ENCODE data around the gene ARIH2. TPM values are rescaled to one million over a fixed set of nuclear protein-coding genes. Genes with fewer than 3 reads are reported as not detected.

Gene ARIH2
- total RNA-seq, 4 donors from 2014 or later, result 118 to 176 (median 143) TPM

DNA sequence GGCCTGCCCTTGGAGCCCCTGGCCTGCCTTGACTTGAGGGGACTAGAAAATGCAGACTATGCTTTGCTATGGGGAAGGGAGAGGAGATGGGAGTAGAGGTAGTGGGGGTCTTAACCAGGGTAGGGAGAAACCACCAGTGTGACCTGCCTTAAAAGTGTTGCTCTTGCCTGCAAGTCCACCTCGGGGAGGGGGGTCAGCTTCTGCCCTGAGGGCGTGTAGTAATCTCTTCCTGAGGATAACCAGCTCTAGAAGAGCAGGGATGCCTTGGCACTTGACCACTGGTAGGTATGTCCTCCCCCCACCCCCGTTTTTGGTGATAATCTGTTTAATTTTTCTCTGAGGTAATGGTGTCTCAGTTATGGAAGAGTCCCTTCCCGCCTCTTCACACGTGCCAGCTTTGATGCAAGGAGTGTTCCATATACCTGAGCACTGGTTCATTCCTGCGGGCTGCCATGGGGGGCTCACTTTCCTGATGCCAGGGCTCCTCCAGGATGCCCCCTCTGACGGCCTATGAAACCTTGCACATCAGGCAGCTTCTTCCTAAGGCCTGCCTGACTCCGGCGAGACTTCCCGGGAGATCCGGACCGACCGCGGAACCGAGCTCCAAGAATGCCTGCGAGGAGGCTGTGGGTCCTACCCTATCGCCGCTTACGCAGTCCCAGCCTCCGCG, 70.6 kb downstream of the ARIH2 start:
- Histone ChIP-seq H3K4me1 (peaks cover 27 to 36% of the 10 kb centered on the region in 2 donors), H3K36me3 (peaks cover 0 to 13% of the 10 kb centered on the region in 2 donors), H3K27ac (peak overlapping the region; percentile 72 to 89 (median 84)), H3K4me3 (peak overlapping the region; percentile 79 to 86 (median 84)), H3K9me3 (no peaks in the 10 kb centered on the region), H3K27me3 (no peaks in the 10 kb centered on the region)
- intact Hi-C loops (cut with DNase I; ENCODE audit: low total_unique reads) (no loop called here), in situ Hi-C loops (cut with MboI; ENCODE audit: low sequenced_read_pairs in 4 of 4) (no loop called here)
- ATAC-seq (no peak), DNase-seq (no peak)
- TF ChIP-seq, protein P1, sequence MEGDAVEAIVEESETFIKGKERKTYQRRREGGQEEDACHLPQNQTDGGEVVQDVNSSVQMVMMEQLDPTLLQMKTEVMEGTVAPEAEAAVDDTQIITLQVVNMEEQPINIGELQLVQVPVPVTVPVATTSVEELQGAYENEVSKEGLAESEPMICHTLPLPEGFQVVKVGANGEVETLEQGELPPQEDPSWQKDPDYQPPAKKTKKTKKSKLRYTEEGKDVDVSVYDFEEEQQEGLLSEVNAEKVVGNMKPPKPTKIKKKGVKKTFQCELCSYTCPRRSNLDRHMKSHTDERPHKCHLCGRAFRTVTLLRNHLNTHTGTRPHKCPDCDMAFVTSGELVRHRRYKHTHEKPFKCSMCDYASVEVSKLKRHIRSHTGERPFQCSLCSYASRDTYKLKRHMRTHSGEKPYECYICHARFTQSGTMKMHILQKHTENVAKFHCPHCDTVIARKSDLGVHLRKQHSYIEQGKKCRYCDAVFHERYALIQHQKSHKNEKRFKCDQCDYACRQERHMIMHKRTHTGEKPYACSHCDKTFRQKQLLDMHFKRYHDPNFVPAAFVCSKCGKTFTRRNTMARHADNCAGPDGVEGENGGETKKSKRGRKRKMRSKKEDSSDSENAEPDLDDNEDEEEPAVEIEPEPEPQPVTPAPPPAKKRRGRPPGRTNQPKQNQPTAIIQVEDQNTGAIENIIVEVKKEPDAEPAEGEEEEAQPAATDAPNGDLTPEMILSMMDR (IDR thresholded peaks at IDR 0.05 in 4 of 5, conservative IDR thresholded peaks at IDR 0.05 in 1 of 5), result no peak
- no peak for TF ChIP-seq POLR2A (IDR thresholded peaks at IDR 0.05)

DNA sequence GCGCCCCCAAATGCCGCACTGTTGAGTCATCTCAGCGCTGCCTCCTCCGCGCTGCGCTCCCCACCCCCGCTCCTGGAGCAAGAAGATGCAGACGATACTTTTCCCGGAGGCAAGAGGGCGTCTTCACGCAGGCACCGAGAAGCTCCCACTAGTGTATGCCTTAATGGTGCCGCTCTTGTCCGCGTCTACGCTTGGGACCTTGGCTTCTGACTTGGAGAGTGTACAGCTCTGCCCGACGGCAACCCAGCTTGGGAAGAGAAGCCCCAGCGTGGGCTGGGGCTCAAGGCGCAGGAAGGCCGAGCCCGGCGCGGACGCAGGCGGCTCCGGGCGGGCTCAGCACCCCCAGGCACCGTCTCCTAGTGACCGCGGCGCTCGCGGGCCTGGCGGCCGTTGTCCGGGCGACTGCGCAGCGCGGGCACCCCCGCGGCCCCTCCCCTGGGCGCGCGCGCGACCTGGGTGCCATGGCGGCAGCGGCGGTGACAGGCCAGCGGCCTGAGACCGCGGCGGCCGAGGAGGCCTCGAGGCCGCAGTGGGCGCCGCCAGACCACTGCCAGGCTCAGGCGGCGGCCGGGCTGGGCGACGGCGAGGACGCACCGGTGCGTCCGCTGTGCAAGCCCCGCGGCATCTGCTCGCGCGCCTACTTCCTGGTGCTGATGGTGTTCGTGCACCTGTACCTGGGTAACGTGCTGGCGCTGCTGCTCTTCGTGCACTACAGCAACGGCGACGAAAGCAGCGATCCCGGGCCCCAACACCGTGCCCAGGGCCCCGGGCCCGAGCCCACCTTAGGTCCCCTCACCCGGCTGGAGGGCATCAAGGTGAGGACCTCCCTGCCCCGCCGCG, 71.4 kb downstream of the ARIH2 start, which contains the start of gene P4HTM:
TSS of gene P4HTM (plus strand) at position 446 of the 840 bp plus-strand sequence. CDS start at position 462, 16 bp downstream.
- in situ Hi-C loops (cut with MboI; ENCODE audit: low sequenced_read_pairs in 4 of 4), result no loop called here

DNA sequence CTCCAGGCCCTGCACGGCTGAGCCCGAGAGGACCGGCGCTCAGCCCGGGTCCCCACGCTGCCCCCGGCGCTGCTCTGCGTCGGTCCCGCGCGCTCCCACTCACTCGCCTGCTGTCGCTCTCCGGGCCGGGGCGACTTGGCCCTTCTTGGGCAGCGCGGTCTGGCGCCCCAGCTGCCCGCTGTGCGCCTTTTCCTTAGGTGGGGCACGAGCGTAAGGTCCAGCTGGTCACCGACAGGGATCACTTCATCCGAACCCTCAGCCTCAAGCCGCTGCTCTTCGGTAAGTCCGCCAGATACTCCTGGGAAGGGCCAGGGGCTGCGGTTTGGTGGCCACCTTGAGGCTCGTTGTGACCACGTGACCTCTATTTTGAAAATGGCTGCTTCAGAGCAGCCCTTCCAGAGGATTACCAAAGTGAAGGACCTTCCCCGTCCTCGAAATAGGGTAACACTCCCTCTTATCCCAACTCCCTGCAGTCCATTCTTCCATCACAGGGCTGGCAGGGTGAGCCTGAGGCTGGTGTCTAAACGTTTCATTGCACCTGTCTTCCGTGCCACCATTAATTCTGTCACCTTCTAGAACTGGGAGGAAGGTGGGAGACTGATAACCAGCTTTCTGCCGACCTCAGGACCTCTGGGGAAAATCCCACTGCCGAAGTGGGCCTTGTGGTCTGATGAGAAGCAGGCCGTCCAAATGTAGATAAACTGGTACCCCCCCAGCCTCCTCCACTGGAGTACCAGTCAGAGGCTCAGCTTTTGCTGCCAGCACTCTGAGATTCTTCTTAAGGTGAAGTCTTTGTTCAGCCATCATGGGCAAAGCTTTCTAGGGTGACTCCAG, 72.2 kb downstream of the ARIH2 start:
- H3K4me3 ChIP-seq, result peak overlapping the region; percentile 79 to 86 (median 84)
- no peaks in the 10 kb centered on the region for H3K36me3 ChIP-seq
- TF ChIP-seq, protein P1 (IDR thresholded peaks at IDR 0.05 in 4 of 5, conservative IDR thresholded peaks at IDR 0.05 in 1 of 5), result no peak
- no peak for TF ChIP-seq POLR2A (IDR thresholded peaks at IDR 0.05)
- H3K27ac ChIP-seq, result peak overlapping the region; percentile 79 to 89 (median 86)
- no peaks in the 10 kb centered on the region for H3K27me3 ChIP-seq
- intact Hi-C loops (cut with DNase I; ENCODE audit: low total_unique reads) (loop anchor here (1.0 to 2.0 kb wide), 3 partner anchors 16 to 102 kb away; partner anchors contain the start of genes IMPDH2 and WDR6), in situ Hi-C loops (cut with MboI; ENCODE audit: low sequenced_read_pairs in 4 of 4) (no loop called here)
- ATAC-seq (peak; percentile 44 to 46), DNase-seq (no peak)
- H3K4me1 ChIP-seq, result peaks cover 27 to 36% of the 10 kb centered on the region in 2 donors
- no peaks in the 10 kb centered on the region for H3K9me3 ChIP-seq

More for the DNA sequence above, 71.4 kb downstream of the ARIH2 start, which contains the start of gene P4HTM:
- peak; percentile 82 for ATAC-seq
- peak in 1 of 2 donors; percentile 36 for TF ChIP-seq POLR2A (IDR thresholded peaks at IDR 0.05)
- TF ChIP-seq, protein P1 (IDR thresholded peaks at IDR 0.05 in 4 of 5, conservative IDR thresholded peaks at IDR 0.05 in 1 of 5), result peak in 3 of 5 experiments; percentile 30 to 49 (median 42)
- H3K4me1 ChIP-seq, result peaks cover 27 to 36% of the 10 kb centered on the region in 2 donors
- no peaks in the 10 kb centered on the region for H3K9me3 ChIP-seq
- H3K27me3 ChIP-seq, result no peaks in the 10 kb centered on the region
- peak; percentile 62 to 80 for DNase-seq
- H3K36me3 ChIP-seq, result peaks cover 0 to 6% of the 10 kb centered on the region in 2 donors
- peak within 1 kb of the TSS; percentile 79 to 86 (median 84) for H3K4me3 ChIP-seq
- intact Hi-C loops (cut with DNase I; ENCODE audit: low total_unique reads), result loop anchor here (1.0 to 2.0 kb wide), 3 partner anchors 17 to 103 kb away; partner anchors contain the start of genes IMPDH2 and WDR6
- H3K27ac ChIP-seq, result peak within 1 kb of the TSS; percentile 79 to 89 (median 86)

All from gastrocnemius medialis (tissue), 4 donors.